GM12801 (cell line): ENCODE data around the gene IL17REL.

ENCODE experiments used
- CTCF ChIP-seq: IDR thresholded peaks from one replicate; pipeline ENCODE4 v1.5.1; 2011; ENCODE audit warnings: control low read depth; ENCODE audit not compliant: insufficient read length; ENCODE audit errors: extremely low read depth

IL17REL gene

GRCh38 chr22:50012211-50013181, at the start of gene IL17REL:
Gene IL17REL (minus strand): TSS chr22:50012765. CDS start chr22:50012646, 119 bp downstream.
- no peak for TF ChIP-seq CTCF

DNA sequence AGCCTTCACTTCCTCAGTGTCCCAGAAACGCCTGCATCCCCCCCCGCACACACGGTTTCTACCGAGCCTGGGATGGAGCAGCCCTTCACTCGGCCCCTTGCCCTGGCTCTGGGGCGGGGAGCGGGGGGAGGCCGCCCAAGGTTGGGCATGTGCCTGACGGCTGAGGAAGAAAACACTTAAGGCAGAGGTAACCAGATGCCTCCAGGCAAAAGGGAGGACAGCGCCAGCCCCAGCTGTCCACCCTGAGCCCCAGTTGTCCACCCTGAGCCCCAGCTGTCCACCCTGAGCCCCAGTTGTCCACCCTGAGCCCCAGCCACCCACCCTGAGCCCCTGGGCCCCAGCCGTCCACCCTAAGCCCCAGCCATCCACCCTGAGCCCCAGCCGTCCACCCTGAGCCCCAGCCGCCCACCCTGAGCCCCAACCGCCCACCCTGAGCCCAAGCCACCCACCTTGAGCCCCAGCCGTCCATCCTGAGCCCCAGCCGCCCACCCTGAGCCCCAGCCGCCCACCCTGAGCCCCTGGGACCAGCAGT, 49.3 kb upstream of the IL17REL start:
- no peak for TF ChIP-seq CTCF

DNA sequence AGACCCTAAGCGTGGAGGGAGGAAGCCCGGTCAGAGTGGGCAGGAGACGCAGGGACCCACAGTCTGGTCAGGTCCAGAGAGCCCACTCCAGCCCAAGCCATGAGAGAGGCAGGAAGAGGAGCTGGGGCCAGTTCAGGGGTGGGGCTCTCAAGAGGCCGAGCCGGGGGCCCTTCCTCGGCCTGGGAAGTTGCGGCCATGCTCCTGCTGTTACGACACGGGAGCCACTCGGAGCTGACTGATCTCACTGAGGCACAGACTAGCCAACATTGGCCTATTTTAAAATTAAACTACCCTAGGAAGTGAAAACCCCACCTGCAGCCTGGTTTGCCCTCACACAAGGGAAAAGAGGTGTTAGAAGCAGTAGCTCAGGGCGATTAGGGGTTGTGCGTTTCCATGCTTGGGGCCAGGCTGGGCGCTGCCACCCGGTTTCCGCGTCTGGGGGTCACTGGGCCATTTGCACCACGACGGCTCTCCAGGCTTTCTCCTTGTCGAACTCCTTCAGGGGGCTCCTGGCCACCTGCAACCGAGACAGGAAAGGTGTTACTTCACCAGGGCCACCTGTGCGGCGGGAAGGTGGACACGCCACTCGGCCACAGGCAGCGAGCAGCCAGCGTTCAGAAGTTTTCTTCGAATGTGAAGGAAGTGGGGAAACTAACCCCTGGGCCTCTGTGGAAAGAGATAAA, 48.7 kb upstream of the IL17REL start:
- TF ChIP-seq CTCF = no peak

DNA sequence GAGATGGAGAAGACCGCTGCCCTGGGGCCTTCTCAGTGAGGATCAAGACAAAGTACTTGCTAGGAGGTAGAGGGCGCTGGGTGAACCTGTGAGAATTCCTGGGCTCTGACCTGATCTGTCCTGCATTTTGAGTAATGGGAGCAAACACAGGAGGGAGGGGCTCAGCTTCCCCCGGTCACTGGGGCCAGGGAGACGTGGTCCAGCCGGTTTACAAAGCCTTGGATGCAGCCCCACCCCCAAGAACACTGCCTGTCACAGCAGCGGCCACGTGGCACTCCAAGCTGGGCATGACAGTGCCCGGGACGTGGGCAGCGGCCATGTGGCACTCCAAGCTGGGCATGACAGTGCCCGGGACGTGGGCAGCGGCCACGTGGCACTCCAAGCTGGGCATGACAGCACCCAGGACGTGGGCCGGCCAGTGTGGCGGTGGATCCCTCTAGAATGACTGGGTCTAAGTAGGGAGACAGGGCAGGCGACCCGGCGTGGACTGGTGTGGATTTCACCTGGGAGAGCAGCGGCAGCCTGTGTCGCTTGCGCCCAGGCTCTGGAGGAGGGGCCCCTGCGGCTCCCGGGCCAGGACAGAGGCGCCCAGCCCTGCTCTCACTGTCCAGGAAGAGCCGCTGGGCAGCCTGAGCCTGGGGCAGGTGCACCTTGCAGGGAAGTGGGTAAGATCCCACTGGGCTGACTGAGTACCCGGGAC, 48.0 kb upstream of the IL17REL start:
- no peak for TF ChIP-seq CTCF

DNA sequence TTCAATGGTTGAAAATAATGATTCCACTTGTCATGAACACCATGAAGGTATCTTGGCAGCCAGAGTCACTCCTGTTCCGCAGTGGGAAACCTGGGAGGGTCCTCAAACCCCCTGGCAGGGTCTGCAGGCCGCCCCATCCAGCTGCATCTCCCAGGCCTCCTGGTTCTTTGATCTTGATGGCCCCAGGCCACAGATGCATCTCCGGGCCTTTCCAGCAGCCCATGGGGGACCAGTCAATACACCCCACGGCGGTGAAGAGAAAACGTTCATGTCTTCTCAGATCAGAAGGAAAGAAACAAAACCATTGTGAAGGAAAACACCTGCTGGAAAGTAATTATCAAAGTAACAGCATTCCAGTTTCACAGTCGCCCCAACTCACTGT, 47.3 kb upstream of the IL17REL start:
- TF ChIP-seq CTCF = no peak

GRCh38 chr22:50058906-50059880, 46.6 kb upstream of the IL17REL start:
- no peak for TF ChIP-seq CTCF
